Neural cell (in vitro differentiated cells): ENCODE data around the gene IMMP2L. TPM values are rescaled to one million over a fixed set of nuclear protein-coding genes. Genes with fewer than 3 reads are reported as not detected.

Source experiments
- H2AFZ ChIP-seq: fragments of 200-600, 300-800 bp; sonication (generic), shearing (Covaris generic); 2 replicates; pipeline ENCODE4 v1.6.0; 2014; ENCODE audit warnings: low read depth, mild to moderate bottlenecking, antibody characterized with exemption, low read length, moderate library complexity
- H3F3A ChIP-seq: fragments of 200-600 bp; shearing (Covaris generic); 2 replicates; pipeline ENCODE4 v1.6.1; 2016; ENCODE audit warnings: mild to moderate bottlenecking, moderate library complexity, mixed read lengths, antibody characterized with exemption, low read length; ENCODE audit not compliant: insufficient read depth, poor library complexity, severe bottlenecking
- H3K27ac ChIP-seq: fragments of 200-600, 300-800 bp; sonication (generic), shearing (Covaris generic); 2 replicates; pipeline ENCODE4 v1.5.1; 2014; ENCODE audit warnings: mild to moderate bottlenecking, low read length, moderate library complexity
- H3K27me3 ChIP-seq: fragments of 300-800, 200-600 bp; sonication (generic), shearing (Covaris generic); 2 replicates; pipeline ENCODE4 v1.6.0; 2014; ENCODE audit warnings: mild to moderate bottlenecking, low read depth, low read length, moderate library complexity; ENCODE audit not compliant: insufficient read depth
- H3K36me3 ChIP-seq: fragments of 300-800, 200-600 bp; sonication (generic), shearing (Covaris generic); 2 replicates; pipeline ENCODE4 v1.5.1; 2014; ENCODE audit warnings: mild to moderate bottlenecking, antibody characterized with exemption, low read length, moderate library complexity; ENCODE audit not compliant: insufficient read depth
- H3K4me2 ChIP-seq: fragments of 300-800, 200-600 bp; sonication (generic), shearing (Covaris generic); 2 replicates; pipeline ENCODE4 v1.6.0; 2014; ENCODE audit warnings: mild to moderate bottlenecking, low read length
- H3K4me3 ChIP-seq: fragments of 300-800, 200-600 bp; sonication (generic), shearing (Covaris generic); 2 replicates; pipeline ENCODE4 v1.5.1; 2014; ENCODE audit warnings: mild to moderate bottlenecking, low read length, moderate library complexity
- H3K79me2 ChIP-seq: fragments of 200-600 bp; shearing (Covaris generic); replicated peaks from 2 replicates; pipeline ENCODE4 v1.6.0; 2014; ENCODE audit warnings: mild to moderate bottlenecking, low read length, moderate library complexity; ENCODE audit not compliant: insufficient read depth
- H3K9ac ChIP-seq: fragments of 300-800, 200-600 bp; sonication (generic), shearing (Covaris generic); 2 replicates; pipeline ENCODE4 v1.6.1; 2016; ENCODE audit warnings: mild to moderate bottlenecking, low read length, mixed read lengths
- H3K9me2 ChIP-seq: fragments of 200-600 bp; shearing (Covaris generic); 2 replicates; pipeline ENCODE4 v1.6.1; 2016; ENCODE audit warnings: mild to moderate bottlenecking, low read length, mixed read lengths; ENCODE audit not compliant: insufficient read depth
- H3K9me3 ChIP-seq: fragments of 200-600, 300-800 bp; sonication (generic), shearing (Covaris generic); 2 replicates; pipeline ENCODE4 v1.6.1; 2016; ENCODE audit warnings: mild to moderate bottlenecking, mixed run types, low read length, moderate library complexity, mixed read lengths
- H4K20me1 ChIP-seq: fragments of 200-600 bp; shearing (Covaris generic); 2 replicates; pipeline ENCODE4 v1.6.1; 2016; ENCODE audit warnings: mild to moderate bottlenecking, mixed run types; ENCODE audit not compliant: insufficient read depth
- CTCF ChIP-seq: fragments of 450-650 bp; IDR thresholded peaks from 2 replicates; pipeline ENCODE4 v1.5.1; 2014; ENCODE audit warnings: antibody characterized with exemption, mild to moderate bottlenecking, moderate library complexity; ENCODE audit not compliant: poor library complexity, severe bottlenecking
- EP300 ChIP-seq: fragments of 450-650 bp; conservative IDR thresholded peaks from 2 replicates; pipeline ENCODE4 v1.6.1; 2014; ENCODE audit warnings: antibody characterized with exemption, mild to moderate bottlenecking, moderate library complexity; ENCODE audit not compliant: poor library complexity, severe bottlenecking
- EZH2 ChIP-seq: fragments of 200-600, 300-800 bp; shearing (Covaris generic), sonication (generic); IDR thresholded peaks from 2 replicates; pipeline ENCODE4 v1.6.1; 2014; ENCODE audit warnings: antibody characterized with exemption, low read length, borderline replicate concordance, mild to moderate bottlenecking; ENCODE audit not compliant: insufficient read depth, poor library complexity, severe bottlenecking
- MXI1 ChIP-seq: fragments of 450-650 bp; conservative IDR thresholded peaks from 2 replicates; pipeline ENCODE4 v1.6.1; 2014; ENCODE audit warnings: antibody characterized with exemption, mild to moderate bottlenecking; ENCODE audit not compliant: poor library complexity, severe bottlenecking
- POLR2AphosphoS5 ChIP-seq: IDR thresholded peaks from 2 replicates; pipeline ENCODE4 v1.6.1; 2012
- RAD21 ChIP-seq: fragments of 450-650 bp; conservative IDR thresholded peaks from 2 replicates; pipeline ENCODE4 v1.6.1; 2014; ENCODE audit warnings: antibody characterized with exemption, mild to moderate bottlenecking, moderate library complexity
- REST ChIP-seq: IDR thresholded peaks from 2 replicates; pipeline ENCODE4 v1.6.1; 2012; ENCODE audit warnings: borderline replicate concordance
- SMC3 ChIP-seq: fragments of 450-650 bp; conservative IDR thresholded peaks from 2 replicates; pipeline ENCODE4 v1.6.1; 2014; ENCODE audit warnings: antibody characterized with exemption, mild to moderate bottlenecking, moderate library complexity; ENCODE audit not compliant: poor library complexity
- TAF1 ChIP-seq: IDR thresholded peaks from 2 replicates; pipeline ENCODE4 v1.6.1; 2012; ENCODE audit warnings: low read depth
- polyA plus RNA-seq: library from polyadenylated mRNA; depleted of rRNA; stranded (reverse); fragments of >200 nt; gene quantifications from 2 replicates; pipeline ENCODE4 v1.2.3, GENCODE V29; 2014

Gene IMMP2L
- polyA plus RNA-seq, 1 donor from 2014 or later = 9.7 TPM

- H3K36me3 ChIP-seq = no peaks in the 10 kb centered on the region
- H4K20me1 ChIP-seq = no peaks in the 10 kb centered on the region
- no peak overlapping the region for H3K4me2 ChIP-seq
- H3K9me3 ChIP-seq = no peaks in the 10 kb centered on the region
- no peaks in the 10 kb centered on the region for H3K27me3 ChIP-seq
- H3K27ac ChIP-seq = no peak overlapping the region
- no peaks in the 10 kb centered on the region for H3K9me2 ChIP-seq
- TF ChIP-seq MXI1 = no peak
- TF ChIP-seq CTCF = no peak
- no peak for TF ChIP-seq EZH2
- TF ChIP-seq REST = no peak
- no peak for TF ChIP-seq TAF1
- no peak for TF ChIP-seq EP300
- TF ChIP-seq RAD21 = no peak
- no peak for TF ChIP-seq POLR2AphosphoS5
- no peak for TF ChIP-seq SMC3
- H3F3A ChIP-seq = no peaks in the 10 kb centered on the region
- no peak overlapping the region for H3K9ac ChIP-seq
- H3K4me3 ChIP-seq = no peak overlapping the region
- H3K79me2 ChIP-seq = no peaks in the 10 kb centered on the region
- H2AFZ ChIP-seq = no peak overlapping the region
Observed at GRCh38 chr7:110983822-110984456, 578.4 kb downstream of the IMMP2L start.

GRCh38 chr7:110977127-110977737 is 585.1 kb downstream of the IMMP2L start:
- Histone ChIP-seq H2AFZ (no peak overlapping the region), H3K9me3 (no peaks in the 10 kb centered on the region), H3K9ac (no peak overlapping the region), H3K27me3 (no peaks in the 10 kb centered on the region), H3K4me2 (no peak overlapping the region), H3K79me2 (no peaks in the 10 kb centered on the region), H3F3A (no peaks in the 10 kb centered on the region), H3K36me3 (no peaks in the 10 kb centered on the region), H3K27ac (no peak overlapping the region), H4K20me1 (no peaks in the 10 kb centered on the region), H3K4me3 (no peak overlapping the region), H3K9me2 (no peaks in the 10 kb centered on the region)
- no peak for TF ChIP-seq POLR2AphosphoS5
- TF ChIP-seq SMC3 = no peak
- no peak for TF ChIP-seq TAF1
- no peak for TF ChIP-seq EZH2
- TF ChIP-seq CTCF = no peak
- no peak for TF ChIP-seq MXI1
- TF ChIP-seq REST = no peak
- no peak for TF ChIP-seq RAD21
- TF ChIP-seq EP300 = no peak
